Measurements from ENCODE around the gene YWHAQ. TPM values are rescaled to one million over a fixed set of nuclear protein-coding genes. Genes with fewer than 3 reads are reported as not detected.

YWHAQ gene
- total RNA-seq, 1 donor from 2014 or later: 518 TPM

DNA sequence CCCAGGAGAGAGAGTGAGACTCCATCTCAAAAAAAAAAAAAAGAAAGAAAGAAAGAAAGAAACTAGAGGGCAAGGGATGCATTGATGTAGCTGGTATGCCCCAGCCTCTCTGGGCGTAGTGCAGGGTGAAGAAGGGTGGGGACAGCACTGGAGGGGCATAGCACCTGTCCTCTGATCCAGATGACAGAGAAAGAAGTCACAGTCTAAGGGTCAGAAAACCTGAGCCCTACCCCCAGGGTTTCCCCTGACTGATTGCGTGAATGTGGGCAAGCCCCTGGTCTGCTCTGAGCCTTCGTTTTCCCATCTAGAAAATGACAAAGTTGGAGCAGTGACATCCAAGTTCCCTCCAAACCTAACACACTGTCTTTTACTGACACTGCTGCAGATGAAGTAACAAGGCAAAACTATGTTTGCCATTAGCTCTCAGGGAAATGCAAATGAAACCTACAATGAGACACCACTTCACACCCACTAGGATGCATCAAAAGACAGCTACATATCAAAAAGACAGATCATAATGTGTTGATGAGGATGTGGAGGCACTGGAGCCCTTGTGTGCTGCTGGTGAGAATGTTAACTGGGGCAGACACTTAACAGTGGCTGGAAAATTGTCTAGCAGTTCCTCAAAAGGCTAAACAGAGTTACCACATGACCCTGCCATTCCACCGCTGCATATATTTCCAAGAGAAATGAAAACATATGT is 19.5 kb upstream of the YWHAQ start:
- no peak overlapping the region for H3K4me3 Mint-ChIP-seq
- H3K4me1 Mint-ChIP-seq: peaks cover 13% of the 10 kb centered on the region
- peaks cover 14% of the 10 kb centered on the region for H3K27me3 Mint-ChIP-seq (ENCODE audit: low read depth)
- peaks cover 9% of the 10 kb centered on the region for H3K9me3 Mint-ChIP-seq
- H3K27ac Mint-ChIP-seq (ENCODE audit: unreplicated experiment): no peak overlapping the region
- no peak for DNase-seq (ENCODE audit: low read depth, low spot score)
- no peak for TF ChIP-seq CTCF (conservative IDR thresholded peaks at IDR 0.05)
- H3K36me3 Mint-ChIP-seq (ENCODE audit: low read depth): no peaks in the 10 kb centered on the region

- no peak for DNase-seq (ENCODE audit: low read depth, low spot score)
- H3K36me3 Mint-ChIP-seq (ENCODE audit: low read depth): no peaks in the 10 kb centered on the region
- peaks cover 9% of the 10 kb centered on the region for H3K9me3 Mint-ChIP-seq
- TF ChIP-seq CTCF (conservative IDR thresholded peaks at IDR 0.05): no peak
- no peak overlapping the region for H3K27ac Mint-ChIP-seq (ENCODE audit: unreplicated experiment)
- peaks cover 13% of the 10 kb centered on the region for H3K4me1 Mint-ChIP-seq
- H3K27me3 Mint-ChIP-seq (ENCODE audit: low read depth): peaks cover 14% of the 10 kb centered on the region
- H3K4me3 Mint-ChIP-seq: no peak overlapping the region
Observed at GRCh38 chr2:9649261-9649660, 18.5 kb upstream of the YWHAQ start.

- DNase-seq (ENCODE audit: low read depth, low spot score): no peak
- Mint-ChIP-seq H3K9me3 (peaks cover 9% of the 10 kb centered on the region), H3K27ac (ENCODE audit: unreplicated experiment) (no peak overlapping the region), H3K4me3 (no peak overlapping the region), H3K36me3 (ENCODE audit: low read depth) (no peaks in the 10 kb centered on the region), H3K27me3 (ENCODE audit: low read depth) (peaks cover 14% of the 10 kb centered on the region), H3K4me1 (peaks cover 11% of the 10 kb centered on the region)
- TF ChIP-seq CTCF (conservative IDR thresholded peaks at IDR 0.05): no peak
Observed at GRCh38 chr2:9648821-9649220, 18.0 kb upstream of the YWHAQ start.

DNA sequence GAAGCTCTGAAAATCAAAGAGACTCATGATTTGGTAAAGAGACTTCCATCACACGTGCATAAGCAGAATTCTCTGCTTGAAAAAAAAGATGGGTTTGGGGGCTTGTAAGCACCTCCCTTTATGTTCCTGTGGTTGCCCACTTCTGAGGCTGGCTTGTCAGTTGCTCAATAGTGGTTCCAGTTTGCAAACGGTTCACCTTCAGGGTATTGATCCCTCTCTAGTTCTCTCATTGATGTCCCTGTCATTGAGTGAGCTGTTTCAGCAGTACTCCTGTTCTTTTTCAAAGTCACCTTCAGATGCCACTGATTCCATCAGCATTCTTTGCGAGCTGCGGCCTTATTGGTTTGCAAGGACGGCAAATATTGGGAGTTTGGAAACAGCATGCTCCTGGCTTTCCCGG is 17.1 kb upstream of the YWHAQ start:
- Mint-ChIP-seq H3K9me3 (peaks cover 9% of the 10 kb centered on the region), H3K27me3 (ENCODE audit: low read depth) (peaks cover 14% of the 10 kb centered on the region), H3K27ac (ENCODE audit: unreplicated experiment) (no peak overlapping the region), H3K4me3 (no peak overlapping the region), H3K36me3 (ENCODE audit: low read depth) (no peaks in the 10 kb centered on the region), H3K4me1 (peaks cover 10% of the 10 kb centered on the region)
- no peak for DNase-seq (ENCODE audit: low read depth, low spot score)
- TF ChIP-seq CTCF (conservative IDR thresholded peaks at IDR 0.05): no peak

- H3K4me1 Mint-ChIP-seq: peaks cover 20% of the 10 kb centered on the region
- no peaks in the 10 kb centered on the region for H3K36me3 Mint-ChIP-seq (ENCODE audit: low read depth)
- TF ChIP-seq CTCF (conservative IDR thresholded peaks at IDR 0.05): no peak
- H3K27ac Mint-ChIP-seq (ENCODE audit: unreplicated experiment): no peak overlapping the region
- peaks cover 10% of the 10 kb centered on the region for H3K27me3 Mint-ChIP-seq (ENCODE audit: low read depth)
- H3K4me3 Mint-ChIP-seq: no peak overlapping the region
- H3K9me3 Mint-ChIP-seq: peaks cover 3% of the 10 kb centered on the region
- no peak for DNase-seq (ENCODE audit: low read depth, low spot score)
Observed at GRCh38 chr2:9646196-9647030, 15.6 kb upstream of the YWHAQ start.
